HG02852 (cell line): Measurements from ENCODE around the gene ZDHHC8.

Experiments used
- ATAC-seq: cut with Tn5 transposase; IDR thresholded peaks from one replicate; pipeline ENCODE4 v1.9.1; 2021; ENCODE audit warnings: mild to moderate bottlenecking, moderate library complexity; ENCODE audit not compliant: unreplicated experiment

ZDHHC8 gene

DNA sequence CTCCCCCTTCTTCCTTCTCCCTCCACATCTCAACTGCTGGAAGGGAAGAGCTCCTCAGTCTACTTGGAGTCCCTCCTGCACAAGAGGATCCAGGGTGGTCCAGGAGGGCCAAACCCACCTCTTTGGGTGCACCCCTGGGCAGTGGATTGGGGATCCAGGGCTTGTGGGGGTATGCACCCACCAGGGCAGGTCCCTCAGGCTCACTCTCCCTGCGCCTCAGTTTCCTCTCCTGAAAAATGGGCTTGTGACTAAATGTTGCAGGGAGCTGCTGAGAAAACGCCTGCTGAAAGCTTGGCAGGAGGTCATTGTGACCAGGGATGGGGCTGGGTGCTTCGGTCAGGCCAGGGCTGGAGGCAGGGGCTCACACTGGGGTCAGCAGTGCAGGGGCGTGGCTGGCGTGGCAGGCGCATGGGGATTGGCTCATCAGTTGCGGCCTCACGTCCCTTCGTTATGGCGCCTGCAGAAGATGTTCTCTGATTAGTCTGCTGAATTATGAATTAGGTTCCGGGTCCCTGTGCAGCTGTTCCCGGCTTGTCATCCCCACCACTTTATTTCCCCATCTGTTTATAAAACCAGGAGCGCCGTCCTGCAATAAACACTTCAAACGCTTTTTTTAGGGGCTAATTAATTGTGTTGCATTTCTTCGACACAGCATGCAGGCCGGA, 44.9 kb downstream of the ZDHHC8 start:
- no peak for ATAC-seq

GRCh38 chr22:20177217-20177911, 45.8 kb downstream of the ZDHHC8 start:
- no peak for ATAC-seq

DNA sequence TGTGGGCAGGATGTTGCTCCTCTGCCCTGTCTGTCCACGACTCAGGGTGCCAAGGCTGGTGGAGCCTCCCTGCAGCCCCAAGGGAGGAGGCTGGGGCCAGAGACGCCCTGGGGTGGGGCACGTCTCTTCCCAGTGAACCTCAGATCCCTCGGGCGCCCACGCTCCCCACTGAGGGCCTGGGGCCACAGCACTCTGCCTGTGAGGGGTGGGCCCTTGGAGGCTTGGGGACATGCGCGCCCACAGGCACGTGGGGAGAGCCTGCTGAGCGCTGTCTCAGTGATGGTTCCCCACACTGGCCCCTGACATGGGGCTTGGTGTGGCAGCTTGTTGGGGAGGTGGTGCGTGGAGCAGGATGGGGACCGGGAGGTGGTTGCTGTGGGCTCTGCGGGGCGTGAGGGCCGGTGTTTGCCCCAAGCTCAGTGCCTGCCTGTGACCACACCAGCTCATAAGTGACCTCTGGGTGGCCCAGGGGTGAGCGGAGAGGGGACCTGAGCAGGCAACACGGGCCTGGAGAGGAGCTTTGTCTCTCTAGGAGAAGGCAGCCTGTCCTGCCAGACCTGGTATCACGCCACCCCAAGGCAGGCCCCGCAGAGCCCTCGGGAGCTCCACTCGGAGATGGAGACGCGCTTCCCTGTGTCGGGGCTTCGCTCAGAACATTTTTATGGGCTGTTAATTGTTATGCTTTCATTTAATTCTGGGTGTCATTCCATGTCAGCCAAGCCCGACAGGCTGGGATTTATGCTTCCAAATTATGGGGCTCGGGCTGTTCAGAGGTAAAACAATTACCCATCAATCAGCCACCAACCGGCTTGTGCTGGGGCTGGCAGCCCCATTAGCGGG, 46.7 kb downstream of the ZDHHC8 start:
- no peak for ATAC-seq

DNA sequence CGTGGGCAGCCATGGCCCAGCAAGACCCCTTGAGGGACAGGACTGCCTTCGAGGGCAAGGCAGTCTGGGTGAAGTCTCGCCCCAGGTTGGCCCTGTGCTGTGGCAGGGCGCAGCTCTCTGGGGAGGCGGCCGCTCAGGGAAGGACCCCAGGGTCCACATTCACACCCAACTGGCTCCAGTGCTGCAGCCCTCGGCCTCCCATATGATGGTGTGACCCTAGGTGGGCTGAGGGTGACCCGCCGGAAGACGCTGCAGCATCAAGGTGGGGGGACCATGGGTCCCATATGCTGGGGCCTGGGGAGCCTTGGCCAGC, 47.3 kb downstream of the ZDHHC8 start:
- ATAC-seq, result no peak

- ATAC-seq, result no peak
Measured at GRCh38 chr22:20179455-20180244, 48.0 kb downstream of the ZDHHC8 start.

DNA sequence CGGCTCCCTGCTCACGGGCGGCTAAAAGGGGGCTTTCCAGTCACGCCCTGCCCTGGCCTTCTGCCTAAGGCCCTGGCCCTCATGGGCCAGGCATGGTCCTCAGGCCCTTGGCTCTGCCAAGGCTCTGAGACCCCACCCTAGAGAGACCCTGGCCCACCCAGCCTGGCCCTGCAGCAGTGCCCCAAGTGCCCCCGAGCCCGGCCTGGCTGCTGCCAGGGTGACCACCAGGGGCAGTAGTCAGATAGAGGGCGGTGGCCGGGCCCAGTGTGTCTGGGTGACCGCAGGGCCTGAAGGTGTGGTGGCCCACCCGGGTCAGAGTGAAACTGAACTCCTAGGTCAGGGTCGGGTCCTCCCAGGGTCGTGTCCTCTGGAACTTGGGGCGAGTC, 48.6 kb downstream of the ZDHHC8 start:
- ATAC-seq, result no peak

- ATAC-seq, result no peak
Measured at GRCh38 chr22:20180640-20181039, 49.0 kb downstream of the ZDHHC8 start.

GRCh38 chr22:20181194-20181883, 49.7 kb downstream of the ZDHHC8 start:
- ATAC-seq, result no peak

- no peak for ATAC-seq
Measured at GRCh38 chr22:20181884-20182236, 50.3 kb downstream of the ZDHHC8 start.

GRCh38 chr22:20182365-20182764, 50.8 kb downstream of the ZDHHC8 start:
- no peak for ATAC-seq

DNA sequence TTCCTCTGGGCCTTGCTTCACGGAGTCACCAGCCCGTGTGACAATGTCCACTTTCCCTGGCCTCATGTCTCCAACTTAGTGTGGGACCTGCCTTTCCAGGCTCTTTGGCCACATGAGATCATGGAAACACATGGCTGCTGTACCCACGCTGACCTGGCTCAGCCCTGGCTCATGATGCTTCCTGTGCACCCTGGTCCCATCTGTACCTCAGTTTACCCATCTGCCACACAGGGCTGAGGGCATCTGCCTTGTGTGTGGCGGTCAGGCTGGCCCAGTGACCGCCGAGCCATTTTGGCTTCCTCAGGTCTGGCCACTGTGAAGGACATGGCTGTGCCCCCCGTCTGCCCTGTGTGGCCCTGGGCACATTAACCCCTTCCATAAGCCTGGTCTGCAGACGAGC, 51.5 kb downstream of the ZDHHC8 start:
- ATAC-seq, result no peak

GRCh38 chr22:20183823-20184222, 52.2 kb downstream of the ZDHHC8 start:
- no peak for ATAC-seq

DNA sequence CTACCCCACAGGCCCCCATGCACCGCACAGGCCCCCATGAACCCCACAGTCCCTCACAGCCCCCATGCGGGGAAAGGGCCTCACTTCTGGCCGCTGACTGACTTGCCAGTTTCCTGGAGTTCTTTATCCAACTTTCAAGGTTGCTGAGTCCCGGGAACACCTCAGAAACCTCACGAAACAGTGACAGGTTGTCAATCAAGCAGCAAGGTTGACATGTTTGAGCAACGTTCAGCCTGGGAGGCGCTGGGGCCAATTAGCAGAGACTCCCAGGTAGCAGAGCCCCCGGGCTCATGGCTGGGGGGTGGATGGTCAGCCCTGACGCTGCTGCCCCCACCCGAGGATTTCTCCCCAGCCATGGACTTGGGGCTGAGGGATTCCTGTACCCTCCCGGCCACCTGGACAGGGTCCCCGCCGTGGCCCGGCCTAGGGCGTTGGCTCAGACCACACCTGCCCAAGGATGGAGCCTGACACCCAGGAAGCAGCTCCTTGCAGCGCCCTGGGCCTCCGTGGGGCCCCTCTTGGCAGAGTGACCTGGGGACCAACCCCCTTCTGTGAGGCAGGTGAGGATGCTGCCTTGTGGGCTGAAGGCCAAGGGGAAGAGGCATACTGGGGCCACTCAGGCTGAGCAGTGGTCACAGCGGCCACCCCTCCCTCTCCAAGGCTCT, 53.0 kb downstream of the ZDHHC8 start:
- no peak for ATAC-seq

DNA sequence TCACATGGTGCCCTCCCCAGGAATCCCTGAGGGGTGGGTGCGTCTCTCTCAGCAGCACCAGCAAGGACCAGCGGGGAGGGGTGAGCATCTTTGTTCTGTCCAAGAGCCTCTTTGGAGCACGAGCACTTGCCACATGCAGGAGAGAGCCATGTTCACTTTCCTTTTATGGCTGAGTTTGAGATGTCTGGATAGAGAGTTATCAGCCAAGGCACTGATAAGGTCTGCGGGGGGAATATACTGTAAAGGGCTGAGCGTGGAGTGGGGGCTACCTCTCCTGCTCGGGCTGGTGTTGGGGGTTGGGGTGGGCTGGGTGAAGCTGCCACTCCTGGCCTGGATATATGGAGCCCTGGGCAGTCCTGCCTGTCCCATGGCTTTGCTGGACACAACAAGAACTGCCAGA, 54.1 kb downstream of the ZDHHC8 start:
- ATAC-seq, result no peak

- no peak for ATAC-seq
Measured at GRCh38 chr22:20186183-20186870, 54.7 kb downstream of the ZDHHC8 start.

DNA sequence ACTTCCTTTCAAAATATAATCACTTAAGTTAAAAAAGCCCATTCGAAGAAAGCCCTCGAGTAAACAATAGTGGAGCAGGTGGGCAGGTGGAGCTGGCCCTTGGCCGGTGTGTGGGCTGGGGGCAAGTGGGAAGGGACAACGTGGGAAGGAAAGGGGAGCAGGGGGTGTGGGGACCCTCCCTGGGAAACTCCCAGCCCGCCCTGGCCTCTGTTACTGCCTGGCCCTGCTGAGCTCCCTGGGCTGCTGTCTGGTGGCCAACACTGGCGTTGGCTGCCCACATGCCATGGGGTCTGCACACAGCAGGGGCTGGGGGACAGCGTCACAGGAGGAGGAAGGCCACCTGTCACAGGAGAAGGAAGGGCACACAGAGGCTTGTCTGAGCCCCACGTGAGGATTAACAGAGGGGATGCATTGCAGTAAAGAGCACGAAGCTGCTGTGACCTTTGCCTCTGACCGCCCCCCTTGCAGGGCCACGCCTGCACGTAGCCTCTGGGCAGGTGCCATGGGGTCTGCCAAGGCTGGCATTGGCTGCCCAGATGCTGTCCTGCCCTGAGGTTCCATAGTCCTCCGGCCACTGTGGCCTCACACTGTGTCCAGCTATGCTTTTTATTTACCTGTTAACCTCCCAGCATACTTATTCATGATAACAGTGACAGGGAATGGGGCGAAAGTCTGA, 55.4 kb downstream of the ZDHHC8 start:
- ATAC-seq, result no peak

DNA sequence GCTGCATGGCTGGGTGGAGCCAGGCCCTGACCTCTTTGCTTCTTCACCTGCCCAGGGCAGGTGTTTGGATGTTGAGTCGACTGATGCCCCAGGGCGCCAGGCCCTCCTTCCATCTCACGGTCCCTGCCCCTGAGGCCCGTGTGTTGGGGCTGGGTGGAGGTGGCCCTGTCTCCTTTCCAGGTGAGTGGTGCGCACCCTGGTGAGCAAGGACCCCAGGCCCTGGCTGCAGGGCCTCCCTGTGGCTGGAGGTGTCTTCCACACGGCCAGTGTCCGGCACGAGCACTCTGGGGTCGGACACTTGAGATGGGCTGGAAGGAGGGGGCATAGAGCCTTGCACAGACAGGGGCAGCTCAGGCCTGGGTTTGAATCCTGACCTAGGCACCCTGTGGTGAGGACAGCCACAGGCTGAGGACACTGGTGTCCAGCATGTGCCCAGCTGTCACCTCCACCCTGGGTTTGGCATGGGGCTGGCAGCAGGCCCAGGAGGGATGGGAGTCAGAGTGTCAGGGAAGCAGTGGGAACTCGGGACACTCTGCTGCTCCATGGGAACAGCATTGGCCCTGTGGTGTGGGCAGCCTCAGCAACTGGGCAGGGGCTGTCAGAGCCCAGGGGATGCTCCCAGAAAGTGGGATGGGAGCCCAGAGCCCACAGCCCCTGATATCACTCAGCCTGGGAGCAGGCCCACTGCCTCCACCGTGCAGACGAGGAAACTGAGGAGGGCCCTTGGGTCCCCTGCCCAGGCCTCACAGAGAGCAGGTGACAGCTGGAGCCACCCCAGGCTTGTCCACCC, 56.4 kb downstream of the ZDHHC8 start:
- ATAC-seq, result no peak

DNA sequence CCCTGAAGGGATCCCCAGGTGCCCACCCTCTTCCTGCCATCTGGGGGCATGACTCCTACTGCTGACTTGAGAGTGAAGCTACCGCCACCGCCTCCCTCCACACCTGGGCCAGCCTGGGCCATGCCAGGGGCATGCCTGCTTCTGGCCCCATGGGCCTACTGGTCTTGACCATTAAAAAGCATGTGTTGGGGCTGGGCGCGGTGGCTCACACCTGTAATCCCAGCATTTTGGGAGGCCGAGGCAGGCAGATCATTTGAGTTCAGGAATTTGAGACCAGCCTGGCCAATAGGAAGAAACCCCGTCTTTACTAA, 56.9 kb downstream of the ZDHHC8 start:
- no peak for ATAC-seq
